ENCODE measurements around the gene OTOF. TPM values are rescaled to one million over a fixed set of nuclear protein-coding genes. Genes with fewer than 3 reads are reported as not detected.

OTOF gene
- total and polyA plus RNA-seq, 9 donors: under 0.01 to 0.37 (median 0.17) TPM; not detected in 2

DNA sequence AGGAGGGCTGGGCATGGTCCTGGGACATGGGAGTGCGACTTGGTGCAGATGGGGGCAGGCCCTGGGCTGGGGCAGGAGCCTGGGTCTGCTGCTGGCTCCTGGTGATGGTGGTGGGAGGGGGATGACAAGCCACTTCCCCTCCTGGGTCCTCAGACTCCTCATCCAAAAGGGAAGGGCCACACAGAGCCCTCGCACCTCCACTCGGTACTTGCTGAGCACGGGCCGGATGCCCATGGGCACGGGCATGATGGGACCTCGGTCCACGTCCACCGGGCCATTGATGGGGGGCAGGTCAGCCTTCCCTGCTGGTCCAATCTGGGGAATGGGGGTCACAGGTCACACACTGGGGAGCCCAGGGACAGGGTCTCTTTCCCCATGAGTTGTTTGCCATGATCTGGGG lies 4.1 kb downstream of the OTOF start:
- DNase-seq: no peak
- Histone ChIP-seq H3K4me1 (ENCODE audit: insufficient read depth) (peaks cover 5% of the 10 kb centered on the region), H3K27ac (no peak overlapping the region), H3K36me3 (no peaks in the 10 kb centered on the region), H3K4me3 (no peak overlapping the region), H3K9me3 (no peaks in the 10 kb centered on the region), H3K27me3 (no peaks in the 10 kb centered on the region)
- TF ChIP-seq, protein P1, sequence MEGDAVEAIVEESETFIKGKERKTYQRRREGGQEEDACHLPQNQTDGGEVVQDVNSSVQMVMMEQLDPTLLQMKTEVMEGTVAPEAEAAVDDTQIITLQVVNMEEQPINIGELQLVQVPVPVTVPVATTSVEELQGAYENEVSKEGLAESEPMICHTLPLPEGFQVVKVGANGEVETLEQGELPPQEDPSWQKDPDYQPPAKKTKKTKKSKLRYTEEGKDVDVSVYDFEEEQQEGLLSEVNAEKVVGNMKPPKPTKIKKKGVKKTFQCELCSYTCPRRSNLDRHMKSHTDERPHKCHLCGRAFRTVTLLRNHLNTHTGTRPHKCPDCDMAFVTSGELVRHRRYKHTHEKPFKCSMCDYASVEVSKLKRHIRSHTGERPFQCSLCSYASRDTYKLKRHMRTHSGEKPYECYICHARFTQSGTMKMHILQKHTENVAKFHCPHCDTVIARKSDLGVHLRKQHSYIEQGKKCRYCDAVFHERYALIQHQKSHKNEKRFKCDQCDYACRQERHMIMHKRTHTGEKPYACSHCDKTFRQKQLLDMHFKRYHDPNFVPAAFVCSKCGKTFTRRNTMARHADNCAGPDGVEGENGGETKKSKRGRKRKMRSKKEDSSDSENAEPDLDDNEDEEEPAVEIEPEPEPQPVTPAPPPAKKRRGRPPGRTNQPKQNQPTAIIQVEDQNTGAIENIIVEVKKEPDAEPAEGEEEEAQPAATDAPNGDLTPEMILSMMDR (IDR thresholded peaks at IDR 0.05): no peak
- TF ChIP-seq EP300 (IDR thresholded peaks at IDR 0.05) (no peak), POLR2A (IDR thresholded peaks at IDR 0.05) (no peak)
- intact Hi-C loops (cut with DNase I): no loop called here
- 84 to 97% (median 93%) methylated on average over 6 to 9 of the region's 9 CpGs for WGBS, 3 donors

DNA sequence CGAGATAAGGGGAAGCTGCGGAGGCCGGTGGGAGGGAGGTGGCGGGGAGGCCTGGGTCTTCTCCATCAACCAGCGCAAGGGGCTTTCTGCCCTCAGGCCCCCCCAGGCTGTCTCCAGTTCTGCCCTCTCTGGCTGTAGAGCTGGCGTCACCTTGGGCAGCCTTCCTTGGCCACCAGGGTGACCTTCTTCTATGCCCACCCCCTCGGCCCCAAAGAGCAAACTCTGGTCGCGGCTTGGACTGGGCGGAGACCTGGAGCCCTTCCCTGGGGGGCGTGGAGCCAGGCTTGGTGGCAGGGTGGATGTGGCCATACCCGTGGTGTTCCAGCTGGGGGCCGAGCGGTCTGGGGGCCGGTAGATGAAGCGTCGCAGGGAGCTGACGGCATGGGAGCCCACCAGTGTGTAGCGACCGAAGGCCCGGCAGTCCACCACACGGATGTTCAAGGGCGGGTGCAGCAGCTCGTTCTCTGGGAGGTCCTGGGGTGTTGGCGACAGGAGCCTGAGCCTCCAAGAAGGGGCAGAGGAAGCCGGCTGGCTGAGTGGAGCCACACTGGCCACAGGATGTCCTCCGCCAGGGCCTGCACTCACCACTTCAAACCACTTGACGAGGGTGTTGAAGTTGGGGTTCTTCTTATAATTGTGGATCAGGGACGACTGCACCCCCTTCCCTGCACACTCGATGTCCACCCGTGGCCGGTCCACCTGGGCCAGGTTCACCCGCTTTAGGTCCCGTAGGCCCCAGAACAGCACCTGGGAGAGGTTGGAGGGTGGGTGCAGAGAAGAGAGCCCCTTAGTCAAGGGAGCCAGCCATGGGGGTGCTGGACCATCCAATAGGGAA lies 4.9 kb downstream of the OTOF start:
- Histone ChIP-seq H3K36me3 (no peaks in the 10 kb centered on the region), H3K9me3 (no peaks in the 10 kb centered on the region), H3K27ac (no peak overlapping the region), H3K4me1 (ENCODE audit: insufficient read depth) (peaks cover 3% of the 10 kb centered on the region), H3K4me3 (no peak overlapping the region), H3K27me3 (no peaks in the 10 kb centered on the region)
- no peak for DNase-seq
- intact Hi-C loops (cut with DNase I): no loop called here
- TF ChIP-seq, protein P1 (IDR thresholded peaks at IDR 0.05): no peak
- TF ChIP-seq POLR2A (IDR thresholded peaks at IDR 0.05) (no peak), EP300 (IDR thresholded peaks at IDR 0.05) (no peak)
- WGBS, 3 donors: 90 to 92% (median 90%) methylated on average over 34 of the region's 34 CpGs

DNA sequence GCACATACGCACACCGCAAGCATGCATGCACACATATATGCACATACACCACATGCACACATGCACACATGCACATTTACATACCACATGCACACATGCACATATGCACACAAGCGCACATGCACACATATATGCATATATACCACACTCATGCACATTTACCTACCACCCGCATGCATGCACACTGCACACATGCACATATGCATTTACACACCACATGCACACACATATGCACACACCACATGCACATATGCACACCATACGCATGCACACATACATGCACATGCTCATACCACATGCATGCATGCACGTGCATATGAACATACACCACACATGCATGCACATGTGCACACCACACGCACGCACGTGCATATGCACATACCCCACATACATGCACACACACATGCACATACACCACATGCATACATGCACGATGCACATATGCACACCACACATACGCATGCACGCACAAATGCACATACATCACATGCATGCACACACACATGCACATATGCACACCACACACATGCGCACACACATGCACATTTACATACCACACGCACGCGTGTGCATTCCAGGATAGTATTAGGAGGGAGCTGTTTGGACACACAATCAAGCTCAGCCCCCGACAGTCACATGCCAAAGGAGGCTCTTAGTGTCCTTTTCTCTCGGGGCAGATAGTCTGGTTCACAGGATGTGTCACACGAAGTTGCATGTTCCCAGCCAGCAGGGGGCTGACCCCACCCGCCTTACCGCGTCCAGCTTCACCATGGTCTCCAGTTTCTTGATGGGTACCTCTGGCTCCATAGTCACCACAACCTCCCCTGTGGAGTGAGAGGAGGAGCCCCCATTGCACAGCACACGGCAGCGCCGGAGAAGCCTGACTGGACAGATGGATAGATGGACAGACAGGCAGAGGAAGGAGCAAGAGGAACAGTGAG lies 5.9 kb downstream of the OTOF start:
- H3K36me3 ChIP-seq: no peaks in the 10 kb centered on the region
- H3K27me3 ChIP-seq: no peaks in the 10 kb centered on the region
- WGBS, 3 donors: 84 to 88% (median 86%) methylated on average over 25 of the region's 25 CpGs
- no peak overlapping the region for H3K4me3 ChIP-seq
- TF ChIP-seq, protein P1 (IDR thresholded peaks at IDR 0.05): no peak
- TF ChIP-seq EP300 (IDR thresholded peaks at IDR 0.05): no peak
- no peak for TF ChIP-seq POLR2A (IDR thresholded peaks at IDR 0.05)
- H3K27ac ChIP-seq: no peak overlapping the region
- no peak for DNase-seq
- intact Hi-C loops (cut with DNase I): no loop called here
- no peaks in the 10 kb centered on the region for H3K4me1 ChIP-seq (ENCODE audit: insufficient read depth)
- no peaks in the 10 kb centered on the region for H3K9me3 ChIP-seq

DNA sequence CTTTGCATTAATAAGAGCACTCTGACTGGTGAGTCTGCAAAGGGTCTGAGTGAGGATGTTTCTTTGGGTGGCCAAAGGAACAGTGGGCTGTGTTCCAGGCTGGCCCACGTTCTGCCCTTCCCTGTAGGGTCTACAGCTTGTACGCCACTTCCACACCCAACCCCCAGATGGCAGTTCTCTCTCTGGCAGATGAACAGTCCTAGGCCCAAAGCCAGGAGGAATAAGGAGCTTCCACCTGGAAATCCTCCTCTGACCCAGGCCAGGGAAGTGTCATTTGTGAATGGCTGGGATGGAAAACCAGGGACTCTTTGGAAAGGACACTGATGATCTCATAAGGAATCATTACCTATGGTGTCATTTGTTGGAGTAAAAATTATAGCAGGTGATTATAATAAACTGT lies 6.6 kb downstream of the OTOF start:
- Histone ChIP-seq H3K36me3 (no peaks in the 10 kb centered on the region), H3K4me3 (no peak overlapping the region), H3K27me3 (no peaks in the 10 kb centered on the region), H3K4me1 (ENCODE audit: insufficient read depth) (no peaks in the 10 kb centered on the region), H3K9me3 (no peaks in the 10 kb centered on the region), H3K27ac (no peak overlapping the region)
- WGBS, 3 donors: 29 to 44% (median 40%) methylated on average over 2 of the region's 2 CpGs
- intact Hi-C loops (cut with DNase I): no loop called here
- DNase-seq: no peak
- TF ChIP-seq EP300 (IDR thresholded peaks at IDR 0.05): no peak
- TF ChIP-seq POLR2A (IDR thresholded peaks at IDR 0.05): no peak
- TF ChIP-seq, protein P1 (IDR thresholded peaks at IDR 0.05): no peak
